IMR-90 (cell line): ENCODE measurements around the gene FES. TPM values are rescaled to one million over a fixed set of nuclear protein-coding genes. Genes with fewer than 3 reads are reported as not detected.

Source experiments
- ATAC-seq: fragments of 200-7000 bp; cut with Tn5 transposase; 2 replicates; pipeline ENCODE4 v1.9.1; 2020; ENCODE audit warnings: low read depth, mild to moderate bottlenecking, moderate library complexity
- BruUV-seq: library from RNA; stranded (reverse); fragments of 400-500 nt; replicated peaks from 2 replicates; lab custom pipeline; 2021; lab: Mats Ljungman, UMichigan
- CTCF ChIA-PET: fragments of 300-600 bp; formaldehyde crosslinking; extraction: SDS; loops from one replicate; lab custom pipeline; 2021; ENCODE audit warnings: antibody characterized with exemption; lab: Yijun Ruan, JAX
- POLR2A ChIA-PET: fragments of 300-600 bp; sonication (Branson Sonifier 250); formaldehyde crosslinking; loops from one replicate; lab custom pipeline; 2022; ENCODE audit warnings: antibody characterized with exemption; ENCODE audit not compliant: unreplicated experiment; lab: Charles Lee
- DNase-seq: peaks from one replicate; pipeline ENCODE4 v3.0.0; 2013
- H2AFZ ChIP-seq: replicated peaks from 2 replicates; pipeline ENCODE3; 2013; ENCODE audit warnings: low read length, mild to moderate bottlenecking; ENCODE audit not compliant: poor library complexity
- H2AK5ac ChIP-seq: 2 replicates; pipeline ENCODE4 v1.6.1; 2013; ENCODE audit warnings: low read depth, low read length, inconsistent platforms
- H2AK9ac ChIP-seq: replicated peaks from 2 replicates; pipeline ENCODE3; 2013; ENCODE audit warnings: mild to moderate bottlenecking, low read depth, low read length, moderate library complexity; ENCODE audit not compliant: poor library complexity
- H2BK120ac ChIP-seq: 2 replicates; pipeline ENCODE4 v1.6.1; 2013; ENCODE audit warnings: low read depth, low read length, inconsistent platforms
- H2BK15ac ChIP-seq: 3 replicates; pipeline ENCODE4 v1.6.1; 2013; ENCODE audit warnings: low read depth, low read length, inconsistent platforms
- H2BK20ac ChIP-seq: 2 replicates; pipeline ENCODE4 v1.6.1; 2013; ENCODE audit warnings: low read depth, mild to moderate bottlenecking, inconsistent platforms, low read length, moderate library complexity
- H2BK5ac ChIP-seq: 2 replicates; pipeline ENCODE4 v1.6.1; 2013; ENCODE audit warnings: mild to moderate bottlenecking, low read depth, low read length, inconsistent platforms; ENCODE audit not compliant: poor library complexity, severe bottlenecking
- H3K14ac ChIP-seq: replicated peaks from 2 replicates; pipeline ENCODE4 v1.6.1; 2013; ENCODE audit warnings: low read depth, low read length, inconsistent platforms
- H3K18ac ChIP-seq: 2 replicates; pipeline ENCODE4 v1.6.1; 2013; ENCODE audit warnings: low read depth, low read length, control low read depth
- H3K23ac ChIP-seq: 2 replicates; pipeline ENCODE4 v1.6.1; 2013; ENCODE audit warnings: low read depth, low read length, inconsistent platforms
- H3K27ac ChIP-seq: 2 replicates; pipeline ENCODE4 v1.5.1; 2013; ENCODE audit warnings: mild to moderate bottlenecking, control low read depth, low read length; ENCODE audit not compliant: insufficient read depth
- H3K27me3 ChIP-seq: 2 replicates; pipeline ENCODE4 v1.6.1; 2013; ENCODE audit warnings: low read length; ENCODE audit not compliant: control insufficient read depth, insufficient read depth
- H3K36me3 ChIP-seq: 2 replicates; pipeline ENCODE4 v1.6.1; 2013; ENCODE audit warnings: low read length, mixed read lengths; ENCODE audit not compliant: control insufficient read depth, insufficient read depth
- H3K4ac ChIP-seq: 2 replicates; pipeline ENCODE4 v1.6.1; 2013; ENCODE audit warnings: low read depth, low read length, inconsistent platforms
- H3K4me1 ChIP-seq: 2 replicates; pipeline ENCODE4 v1.6.1; 2013; ENCODE audit warnings: low read length, mixed read lengths; ENCODE audit not compliant: control insufficient read depth, insufficient read depth
- H3K4me2 ChIP-seq: 2 replicates; pipeline ENCODE4 v1.6.1; 2013; ENCODE audit warnings: low read depth, mild to moderate bottlenecking, control low read depth, low read length, moderate library complexity
- H3K4me3 ChIP-seq: 2 replicates; pipeline ENCODE4 v1.5.1; 2013; ENCODE audit warnings: low read depth, mild to moderate bottlenecking, control low read depth, low read length, moderate library complexity; ENCODE audit not compliant: insufficient read depth
- H3K56ac ChIP-seq: 2 replicates; pipeline ENCODE4 v1.6.1; 2013; ENCODE audit warnings: low read length, inconsistent platforms; ENCODE audit not compliant: insufficient read depth; ENCODE audit errors: extremely low read depth
- H3K79me1 ChIP-seq, 2 experiments: 2 replicates each; pipeline ENCODE4 v1.6.1; 2013; ENCODE audit warnings: low read length in 2 of 2, inconsistent platforms in 1 of 2, low read depth in 1 of 2
- H3K9ac ChIP-seq: 2 replicates; pipeline ENCODE4 v1.6.1; 2013; ENCODE audit warnings: low read depth, low read length, control low read depth
- H3K9me1 ChIP-seq: 2 replicates; pipeline ENCODE4 v1.6.1; 2013; ENCODE audit warnings: low read length, inconsistent platforms; ENCODE audit not compliant: insufficient read depth
- H3K9me3 ChIP-seq: 2 replicates; pipeline ENCODE4 v1.6.1; 2013; ENCODE audit warnings: low read length; ENCODE audit not compliant: control insufficient read depth, insufficient read depth
- H4K20me1 ChIP-seq: 2 replicates; pipeline ENCODE4 v1.6.1; 2013; ENCODE audit warnings: low read length, inconsistent platforms; ENCODE audit not compliant: insufficient read depth
- H4K5ac ChIP-seq: 2 replicates; pipeline ENCODE4 v1.6.1; 2013; ENCODE audit warnings: mild to moderate bottlenecking, low read depth, low read length, control low read depth
- H4K8ac ChIP-seq, 2 experiments: 2 replicates each; pipeline ENCODE4 v1.6.1; 2013; ENCODE audit warnings: low read depth in 2 of 2, low read length in 2 of 2, control low read depth in 1 of 2, inconsistent platforms in 1 of 2
- H4K91ac ChIP-seq: 2 replicates; pipeline ENCODE4 v1.6.1; 2013; ENCODE audit warnings: low read depth, low read length, inconsistent platforms; ENCODE audit not compliant: insufficient read depth
- CEBPB ChIP-seq: IDR thresholded peaks from 2 replicates; pipeline ENCODE4 v1.6.1; 2012; ENCODE audit warnings: low read depth, low read length, improper control_type of control experiment
- CHD1 ChIP-seq: IDR thresholded peaks from 2 replicates; pipeline ENCODE4 v1.6.1; 2012; ENCODE audit warnings: low read depth, low read length, improper control_type of control experiment
- FOS ChIP-seq: fragments of 150-350 bp; IDR thresholded peaks from 2 replicates; pipeline ENCODE4 v1.6.1; 2016; ENCODE audit warnings: low read depth, low read length
- MAFK ChIP-seq: IDR thresholded peaks from 2 replicates; pipeline ENCODE4 v1.6.1; 2012; ENCODE audit warnings: low read depth, low read length, improper control_type of control experiment
- MXI1 ChIP-seq: IDR thresholded peaks from 2 replicates; pipeline ENCODE4 v1.6.1; 2012; ENCODE audit warnings: low read depth, mild to moderate bottlenecking, low read length, moderate library complexity, borderline replicate concordance
- RFX5 ChIP-seq: IDR thresholded peaks from 2 replicates; pipeline ENCODE4 v1.8.0; 2012; ENCODE audit warnings: low read depth, mild to moderate bottlenecking, low read length, moderate library complexity
- WGBS, 2 experiments: methylation state at CpG; one replicate each; pipeline versions ENCODE4 v1.1.5 to v1.1.7; 2013; ENCODE audit warnings: missing lambda C conversion rate in 2 of 2; ENCODE audit not compliant: insufficient read length in 1 of 2; ENCODE audit errors: extremely low coverage in 2 of 2; 5-methylcytosine and 5-hydroxymethylcytosine counted together
- dilution Hi-C: fragments of 300-500 bp; cut with HindIII; formaldehyde crosslinking; loops from one replicate; pipeline ENCODE4 v1.14.3; 2018; ENCODE audit warnings: low sequenced_read_pairs; ENCODE audit not compliant: unreplicated experiment
- in situ Hi-C: fragments of 300-500 bp; cut with MboI; formaldehyde crosslinking; loops from 3 replicates; pipeline ENCODE4 v1.14.3; 2019; ENCODE audit warnings: low sequenced_read_pairs, inconsistent platforms, mixed read lengths
- intact Hi-C: fragments of 100-400 bp; cut with micrococcal nuclease; formaldehyde crosslinking; loops from 2 replicates; pipeline ENCODE4 v1.10.0; 2022
- polyA plus RNA-seq, 3 experiments: library from polyadenylated mRNA; depleted of rRNA; stranded (reverse); fragments of >200 nt; gene quantifications; 2 replicates each; pipeline ENCODE4 v1.2.3, GENCODE V29; 2012; ENCODE audit warnings: low replicate concordance in 1 of 3
- total RNA-seq: library from RNA; depleted of rRNA; stranded (reverse); fragments of >200 nt; gene quantifications from 2 replicates; pipeline ENCODE4 v1.2.3, GENCODE V29; 2012
- TF ChIP-seq, protein P1 (sequence below): conservative IDR thresholded peaks from 2 replicates; pipeline ENCODE4 v1.5.1; 2012; ENCODE audit warnings: mild to moderate bottlenecking, low read depth, low read length, improper control_type of control experiment
- TF ChIP-seq, protein P2 (sequence below): fragments of 150-350 bp; IDR thresholded peaks from 2 replicates; pipeline ENCODE4 v1.6.1; 2017; ENCODE audit warnings: mild to moderate bottlenecking, antibody characterized with exemption, low read length, low read depth
- TF ChIP-seq, protein P3 (sequence below): fragments of 150-350 bp; IDR thresholded peaks from 2 replicates; pipeline ENCODE4 v1.6.1; 2016; ENCODE audit warnings: low read depth, mild to moderate bottlenecking, low read length, moderate library complexity, borderline replicate concordance

FES gene
- total and polyA plus RNA-seq, 2 of the 4 experiments (the other 2 are of a cell fraction) = 10.5 to 11.7 TPM

DNA sequence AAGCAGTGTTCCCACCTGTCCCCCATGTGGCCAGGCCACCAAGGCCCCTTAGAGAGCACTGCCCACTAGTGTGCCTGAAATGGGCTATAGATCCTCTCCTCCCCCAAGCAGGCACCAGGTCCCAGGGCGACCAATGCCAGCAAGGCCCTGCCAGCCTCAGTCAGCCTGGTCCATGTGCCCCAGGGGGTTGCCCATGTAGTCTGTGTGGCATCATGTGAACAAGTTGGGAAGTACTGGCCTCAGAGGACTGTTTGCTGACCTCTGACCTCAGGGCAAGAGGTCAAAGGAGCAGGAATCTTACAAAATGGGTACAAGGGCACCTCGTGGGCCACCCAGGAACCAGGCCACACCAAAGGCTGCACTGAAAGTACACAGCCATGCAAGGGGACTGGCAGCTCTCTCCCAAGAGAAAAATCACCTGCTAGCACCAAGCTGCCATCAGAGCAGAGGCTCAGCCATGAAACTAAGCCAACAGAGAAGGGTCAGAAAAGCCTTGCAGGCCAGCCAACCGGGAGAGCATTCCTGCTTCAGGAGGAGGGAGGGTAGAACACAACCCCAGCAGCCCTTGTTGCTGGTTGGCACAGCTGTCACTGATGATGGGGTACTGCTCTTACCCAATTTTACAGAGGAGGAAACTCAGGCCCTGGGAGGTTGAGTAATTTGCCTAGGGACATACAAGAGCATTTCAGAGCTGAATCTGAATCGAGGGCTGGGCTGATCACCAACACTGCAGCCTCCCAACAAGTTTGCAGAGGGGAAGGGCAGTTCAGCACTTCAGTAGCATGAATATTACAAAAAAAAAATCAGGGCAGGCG is 21.1 kb upstream of the FES start:
- Histone ChIP-seq H3K27ac (no peak overlapping the region), H2AK5ac (no peak overlapping the region), H3K14ac (no peak overlapping the region), H3K79me1 (no peaks in the 10 kb centered on the region), H3K56ac (no peak overlapping the region), H3K9ac (no peak overlapping the region), H3K27me3 (no peaks in the 10 kb centered on the region; the same call in 1 of the 2 replicates), H3K18ac (no peak overlapping the region), H3K4ac (no peak overlapping the region), H2BK20ac (no peak overlapping the region), H3K4me3 (no peak overlapping the region), H3K36me3 (no peaks in the 10 kb centered on the region), H4K5ac (no peak overlapping the region), H2BK5ac (no peak overlapping the region), H3K9me1 (peaks cover 5% of the 10 kb centered on the region), H4K8ac (no peak overlapping the region), H3K4me1 (peaks cover 6% of the 10 kb centered on the region), H3K23ac (no peak overlapping the region), H2BK120ac (no peak overlapping the region), H3K9me3 (no peaks in the 10 kb centered on the region), H4K20me1 (no peaks in the 10 kb centered on the region), H4K91ac (no peak overlapping the region), H2AFZ (no peak overlapping the region), H2BK15ac (no peak overlapping the region), H2AK9ac (peak overlapping the region; percentile 34), H3K4me2 (no peak overlapping the region)
- POLR2A ChIA-PET = no interaction called here
- CTCF ChIA-PET = no interaction called here
- intact Hi-C loops (no loop called here), dilution Hi-C loops (no loop called here), in situ Hi-C loops (no loop called here)
- TF ChIP-seq MAFK = no peak
- TF ChIP-seq, protein P1, sequence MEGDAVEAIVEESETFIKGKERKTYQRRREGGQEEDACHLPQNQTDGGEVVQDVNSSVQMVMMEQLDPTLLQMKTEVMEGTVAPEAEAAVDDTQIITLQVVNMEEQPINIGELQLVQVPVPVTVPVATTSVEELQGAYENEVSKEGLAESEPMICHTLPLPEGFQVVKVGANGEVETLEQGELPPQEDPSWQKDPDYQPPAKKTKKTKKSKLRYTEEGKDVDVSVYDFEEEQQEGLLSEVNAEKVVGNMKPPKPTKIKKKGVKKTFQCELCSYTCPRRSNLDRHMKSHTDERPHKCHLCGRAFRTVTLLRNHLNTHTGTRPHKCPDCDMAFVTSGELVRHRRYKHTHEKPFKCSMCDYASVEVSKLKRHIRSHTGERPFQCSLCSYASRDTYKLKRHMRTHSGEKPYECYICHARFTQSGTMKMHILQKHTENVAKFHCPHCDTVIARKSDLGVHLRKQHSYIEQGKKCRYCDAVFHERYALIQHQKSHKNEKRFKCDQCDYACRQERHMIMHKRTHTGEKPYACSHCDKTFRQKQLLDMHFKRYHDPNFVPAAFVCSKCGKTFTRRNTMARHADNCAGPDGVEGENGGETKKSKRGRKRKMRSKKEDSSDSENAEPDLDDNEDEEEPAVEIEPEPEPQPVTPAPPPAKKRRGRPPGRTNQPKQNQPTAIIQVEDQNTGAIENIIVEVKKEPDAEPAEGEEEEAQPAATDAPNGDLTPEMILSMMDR = no peak
- TF ChIP-seq MXI1 = no peak
- TF ChIP-seq, protein P2, sequence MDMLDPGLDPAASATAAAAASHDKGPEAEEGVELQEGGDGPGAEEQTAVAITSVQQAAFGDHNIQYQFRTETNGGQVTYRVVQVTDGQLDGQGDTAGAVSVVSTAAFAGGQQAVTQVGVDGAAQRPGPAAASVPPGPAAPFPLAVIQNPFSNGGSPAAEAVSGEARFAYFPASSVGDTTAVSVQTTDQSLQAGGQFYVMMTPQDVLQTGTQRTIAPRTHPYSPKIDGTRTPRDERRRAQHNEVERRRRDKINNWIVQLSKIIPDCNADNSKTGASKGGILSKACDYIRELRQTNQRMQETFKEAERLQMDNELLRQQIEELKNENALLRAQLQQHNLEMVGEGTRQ = no peak
- TF ChIP-seq CHD1 = no peak
- no peak for TF ChIP-seq RFX5
- TF ChIP-seq FOS = no peak
- TF ChIP-seq, protein P3, sequence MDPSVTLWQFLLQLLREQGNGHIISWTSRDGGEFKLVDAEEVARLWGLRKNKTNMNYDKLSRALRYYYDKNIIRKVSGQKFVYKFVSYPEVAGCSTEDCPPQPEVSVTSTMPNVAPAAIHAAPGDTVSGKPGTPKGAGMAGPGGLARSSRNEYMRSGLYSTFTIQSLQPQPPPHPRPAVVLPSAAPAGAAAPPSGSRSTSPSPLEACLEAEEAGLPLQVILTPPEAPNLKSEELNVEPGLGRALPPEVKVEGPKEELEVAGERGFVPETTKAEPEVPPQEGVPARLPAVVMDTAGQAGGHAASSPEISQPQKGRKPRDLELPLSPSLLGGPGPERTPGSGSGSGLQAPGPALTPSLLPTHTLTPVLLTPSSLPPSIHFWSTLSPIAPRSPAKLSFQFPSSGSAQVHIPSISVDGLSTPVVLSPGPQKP = no peak
- no peak for TF ChIP-seq CEBPB
- DNase-seq = no peak
- peak; percentile 56 for ATAC-seq
- 75% methylated on average over 2 of the region's 5 CpGs; no CpG with 5 or more reads in 1 of the 2 experiments for WGBS, 2 experiments
- no TSS peak for BruUV-seq
